RKO (cell line): Measurements from ENCODE around the gene FAM120A.
"Not testable (repeated sequence)": the region's sequence is repeated elsewhere in the genome, so short reads cannot be mapped to it uniquely, and the experiment has no call there.

Experiments
- DNase-seq: peaks from one replicate; pipeline ENCODE4 v3.0.0-alpha.2; 2016; ENCODE audit warnings: low spot score

The FAM120A gene

DNA sequence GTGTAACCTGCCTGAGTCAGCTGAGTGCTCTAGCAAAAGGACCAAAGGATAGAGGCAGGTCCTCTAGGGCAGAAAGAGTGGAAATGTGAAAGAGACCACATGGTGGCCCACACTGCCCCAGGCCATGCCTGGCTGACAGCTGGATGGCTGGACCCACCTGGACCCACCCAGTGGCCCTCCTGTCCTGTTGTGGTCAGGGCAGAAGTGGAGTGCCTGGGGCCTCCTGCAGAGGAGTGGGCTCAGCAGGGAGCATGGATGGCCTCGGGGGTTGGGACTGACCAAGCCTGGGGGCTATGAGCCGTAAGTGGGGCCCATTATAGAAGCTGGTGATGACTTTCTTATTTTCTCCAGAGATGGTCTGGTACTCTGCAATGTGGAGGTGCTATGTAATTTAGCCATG is 57.6 kb downstream of the FAM120A start:
- DNase-seq: no peak

DNA sequence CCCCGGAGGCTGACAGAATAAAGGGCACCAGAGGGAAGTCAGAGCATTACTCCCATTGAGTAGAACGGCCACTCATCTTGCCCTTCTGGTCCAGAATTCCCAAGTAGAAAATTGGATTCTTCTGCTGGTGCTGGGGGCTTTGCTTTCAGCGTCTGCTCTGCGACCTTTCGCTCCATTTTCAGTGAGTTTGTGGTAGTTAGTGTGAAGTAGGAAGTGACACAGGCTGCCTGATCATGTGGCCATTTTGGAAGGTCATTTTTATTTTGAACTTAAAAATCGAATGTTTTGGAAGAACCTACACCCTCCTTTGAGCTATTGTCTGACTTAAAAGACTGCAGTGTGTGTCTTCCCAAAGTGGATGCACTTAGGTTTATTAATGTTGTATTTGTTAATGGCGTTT is 58.6 kb downstream of the FAM120A start:
- no peak for DNase-seq

DNA sequence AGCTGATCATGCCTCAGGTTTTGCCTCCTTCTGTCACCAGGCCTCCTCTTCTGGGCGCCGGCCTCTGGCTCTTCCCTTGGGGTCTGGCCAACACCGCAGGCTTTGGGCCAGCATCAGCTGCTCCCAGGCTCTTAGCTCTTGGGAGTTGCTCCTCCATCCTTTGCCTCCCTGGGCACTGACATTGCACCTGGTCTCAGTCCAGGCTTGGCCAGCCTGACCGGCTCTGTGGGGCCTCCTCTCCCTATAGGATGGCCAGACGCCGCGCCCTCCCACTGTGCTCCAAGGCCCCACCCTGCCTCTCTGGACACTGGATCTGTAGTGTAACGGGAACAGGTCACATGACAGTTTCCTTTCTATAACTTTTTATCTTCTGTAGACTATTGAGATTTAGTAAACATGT is 59.7 kb downstream of the FAM120A start:
- DNase-seq: not testable (repeated sequence)

DNA sequence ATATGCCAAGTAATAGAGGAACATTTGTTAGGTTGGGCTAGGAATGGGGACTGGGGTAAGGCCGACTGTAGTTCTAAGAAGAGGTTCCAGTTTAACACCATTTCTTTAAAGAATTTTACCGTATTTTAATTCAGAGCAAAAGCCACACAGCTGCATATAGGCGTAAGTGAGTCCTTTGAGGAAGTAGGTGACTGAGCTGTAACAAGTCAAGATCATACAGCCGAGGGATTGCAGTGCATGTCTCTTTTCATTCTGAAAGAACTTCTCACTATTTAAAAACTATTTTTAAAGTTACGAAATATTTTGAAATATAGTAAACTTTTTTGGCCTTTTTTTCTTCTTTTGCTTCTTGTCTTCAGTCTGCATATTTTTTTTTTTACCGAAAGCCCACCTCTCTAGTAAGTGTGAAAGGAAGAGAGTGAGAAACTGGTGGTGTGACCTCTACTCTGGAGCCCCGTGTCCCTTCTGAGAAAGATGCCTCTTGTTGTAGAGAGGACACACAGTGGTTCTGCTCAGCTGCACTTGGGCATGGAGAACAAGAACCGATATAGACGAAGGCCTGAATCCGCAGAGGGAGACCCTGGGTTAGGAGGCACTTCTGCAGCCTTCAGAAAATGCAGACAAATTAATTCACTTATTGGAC is 60.8 kb downstream of the FAM120A start:
- not testable (repeated sequence) for DNase-seq

DNA sequence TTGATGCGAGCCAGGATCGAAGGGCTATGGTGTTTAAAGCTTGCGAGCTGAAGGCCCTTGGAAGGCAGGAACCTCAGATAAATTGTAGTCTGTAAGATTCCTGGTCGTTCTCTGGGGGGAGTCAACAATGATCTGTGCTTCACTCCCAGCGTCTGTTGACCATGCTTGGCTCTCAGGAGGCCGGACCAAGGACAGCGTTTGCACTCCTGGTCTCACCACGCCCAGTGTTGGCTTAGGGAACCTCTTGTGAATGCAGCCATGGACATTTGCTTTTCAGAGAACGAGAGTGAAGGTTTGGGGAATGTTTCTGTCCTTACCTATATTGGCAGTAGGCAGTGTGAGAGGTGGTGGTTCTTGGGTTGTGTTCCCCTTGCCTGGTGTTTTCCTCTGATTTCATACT is 62.1 kb downstream of the FAM120A start:
- no peak for DNase-seq

DNA sequence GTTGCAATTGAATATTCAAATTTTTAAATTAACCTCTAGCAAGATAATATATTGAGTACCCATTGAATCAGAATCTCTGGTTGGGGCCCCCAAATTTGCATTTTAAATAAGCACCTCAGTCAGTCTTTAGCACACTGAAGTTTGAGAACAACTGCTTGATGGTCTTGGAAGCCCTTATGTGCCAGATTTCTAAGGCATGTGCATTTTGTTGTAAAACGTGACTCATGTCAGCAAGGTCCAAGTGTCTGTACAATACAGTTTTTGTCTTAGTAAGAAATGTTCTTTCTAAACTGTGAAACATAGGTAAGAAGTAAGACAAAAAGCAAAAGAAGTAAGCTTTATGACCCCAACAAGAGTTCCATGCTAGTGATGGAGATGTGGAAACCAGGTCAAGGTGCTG is 65.8 kb downstream of the FAM120A start:
- DNase-seq: no peak

DNA sequence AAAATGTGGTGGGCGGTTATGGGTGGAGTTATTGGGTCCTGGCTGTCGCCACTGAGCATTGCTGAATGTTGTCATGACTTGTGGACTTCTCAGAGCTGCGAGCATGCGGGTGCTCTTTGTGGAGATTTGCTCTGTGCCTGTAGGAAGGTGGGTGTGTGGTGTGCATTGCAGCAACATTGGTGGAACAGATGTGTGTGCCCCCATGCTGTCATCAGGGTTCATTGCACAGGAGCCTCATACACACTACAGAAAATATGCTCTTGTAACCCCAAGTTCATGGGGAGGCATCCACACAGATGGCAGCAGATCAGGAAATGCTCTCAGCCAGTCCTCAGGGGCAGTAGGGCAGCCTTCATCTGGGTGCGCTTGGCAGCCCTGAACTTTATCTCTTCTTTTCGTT is 69.0 kb downstream of the FAM120A start:
- peak; percentile 36 for DNase-seq

DNA sequence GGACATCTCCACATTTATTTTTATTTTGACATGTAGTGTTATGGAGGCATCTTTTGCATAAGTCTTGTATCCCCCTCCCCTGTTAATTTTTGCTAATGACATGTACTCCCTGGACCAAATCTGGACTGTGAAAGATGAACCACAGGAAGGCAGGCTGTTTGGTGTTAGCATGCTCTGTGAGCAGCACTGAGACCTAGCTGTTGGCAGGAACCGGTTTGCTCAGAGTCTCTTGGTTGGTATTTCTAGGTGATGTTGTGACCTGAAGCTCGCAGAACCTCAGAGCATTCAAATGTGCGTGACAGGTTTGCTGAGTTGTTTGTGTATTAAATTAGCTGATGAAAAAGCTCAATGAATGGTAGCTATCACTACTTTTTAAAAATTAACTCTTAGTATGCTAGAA is 71.3 kb downstream of the FAM120A start:
- DNase-seq: no peak

DNA sequence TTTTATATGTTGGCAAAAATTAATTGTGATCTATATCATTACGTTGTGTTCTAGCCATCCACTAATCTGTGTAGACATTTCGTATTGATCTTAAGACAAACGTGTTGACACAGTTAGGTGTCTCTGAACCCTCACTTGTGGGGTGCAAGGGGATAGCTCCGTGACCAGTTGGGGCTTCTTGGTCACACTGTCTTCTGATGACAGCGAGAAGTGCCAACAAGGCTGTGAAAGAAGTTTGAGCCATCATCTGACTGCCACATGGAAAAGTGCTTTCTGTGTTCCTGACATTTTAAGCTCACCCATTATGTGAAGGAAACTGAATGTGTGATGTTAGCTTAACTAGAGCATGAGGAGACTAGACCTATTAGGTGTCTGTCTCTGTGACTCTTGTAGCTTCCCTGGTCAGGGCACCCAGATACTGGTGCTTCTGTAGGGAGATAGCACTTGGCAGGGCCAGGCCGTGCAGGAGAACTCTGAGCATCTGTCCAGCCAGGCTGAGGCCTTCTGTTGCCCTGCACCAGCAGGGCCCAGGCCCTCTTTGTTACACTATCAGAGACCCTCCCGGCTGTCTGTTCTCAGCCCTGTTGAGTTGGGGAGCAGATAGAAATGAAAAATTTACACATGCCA is 72.1 kb downstream of the FAM120A start:
- DNase-seq: no peak

DNA sequence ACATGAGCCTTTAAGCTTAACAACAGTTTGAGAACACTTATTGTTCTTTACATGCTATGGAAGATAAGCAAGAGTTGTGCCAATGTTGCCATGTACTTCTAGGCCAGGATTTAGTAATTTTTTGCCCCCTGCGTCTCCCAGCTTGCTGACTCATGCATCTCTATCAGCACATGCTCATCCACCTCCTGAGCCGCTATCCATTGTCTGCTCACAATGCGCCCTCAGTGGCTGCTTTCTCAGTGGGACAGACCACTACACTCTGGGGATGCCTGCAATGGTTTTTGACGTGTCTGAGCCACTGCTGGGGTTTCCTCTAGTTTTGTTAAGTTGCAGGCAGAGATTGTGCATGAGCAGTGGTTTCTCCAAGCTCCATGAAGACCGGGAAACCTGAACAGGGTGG is 74.0 kb downstream of the FAM120A start:
- no peak for DNase-seq

DNA sequence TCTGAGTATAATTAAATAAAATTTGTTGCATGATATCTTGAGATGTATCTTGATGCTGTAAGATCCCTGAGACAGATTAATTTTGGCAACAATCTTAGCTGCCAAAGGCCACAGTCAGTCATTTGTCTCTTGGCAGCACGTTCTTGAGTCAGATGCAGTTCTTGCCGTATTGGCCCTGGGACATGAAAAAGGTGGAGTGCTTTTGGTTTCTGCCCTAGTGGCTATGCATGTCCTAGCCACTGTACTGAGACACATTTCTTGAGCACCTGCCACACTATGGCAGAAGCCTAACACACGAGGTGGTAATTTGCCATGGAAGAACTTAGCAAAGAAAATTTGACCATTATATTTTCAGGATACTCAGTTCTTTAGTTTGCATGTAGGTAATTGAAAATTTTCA is 79.9 kb downstream of the FAM120A start:
- DNase-seq: peak; percentile 42

DNA sequence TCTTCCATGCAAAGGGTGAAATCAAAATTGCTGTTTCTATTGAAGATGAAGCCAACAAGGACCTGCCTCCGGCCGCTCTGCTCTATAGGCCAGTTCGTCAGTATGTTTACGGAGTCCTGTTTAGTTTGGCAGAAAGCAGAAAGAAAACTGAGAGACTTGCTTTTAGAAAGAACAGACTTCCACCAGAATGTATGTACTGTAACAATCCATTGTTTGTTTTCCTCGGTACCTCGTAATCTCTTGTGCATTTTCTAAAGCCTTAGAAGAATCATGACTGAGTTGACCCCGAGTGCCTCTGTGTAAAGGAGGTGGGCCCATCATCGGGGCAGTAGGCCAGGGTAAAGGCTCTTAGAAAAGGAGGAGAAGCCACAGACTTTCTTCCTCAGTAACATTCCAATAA is 80.7 kb downstream of the FAM120A start:
- DNase-seq: no peak

DNA sequence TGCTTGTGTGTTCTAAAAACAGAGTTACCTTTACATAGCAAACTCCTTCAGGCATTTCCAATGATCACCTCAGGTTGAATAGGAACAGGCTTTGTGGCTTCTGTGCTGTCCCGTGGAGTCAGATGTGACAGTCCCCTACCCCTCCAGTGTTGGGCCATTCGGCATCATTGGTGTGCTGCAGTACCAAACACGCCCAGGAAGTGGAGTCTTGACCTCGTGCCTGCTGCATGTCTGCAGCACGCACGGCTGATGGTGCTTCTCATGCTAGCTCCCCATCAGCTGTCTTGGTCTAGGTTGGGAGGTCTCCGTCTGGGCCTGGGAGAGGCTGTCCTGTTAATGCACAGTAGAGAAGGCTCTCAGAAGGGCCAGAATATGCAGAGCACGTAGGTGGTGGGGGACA is 82.4 kb downstream of the FAM120A start:
- DNase-seq: no peak

DNA sequence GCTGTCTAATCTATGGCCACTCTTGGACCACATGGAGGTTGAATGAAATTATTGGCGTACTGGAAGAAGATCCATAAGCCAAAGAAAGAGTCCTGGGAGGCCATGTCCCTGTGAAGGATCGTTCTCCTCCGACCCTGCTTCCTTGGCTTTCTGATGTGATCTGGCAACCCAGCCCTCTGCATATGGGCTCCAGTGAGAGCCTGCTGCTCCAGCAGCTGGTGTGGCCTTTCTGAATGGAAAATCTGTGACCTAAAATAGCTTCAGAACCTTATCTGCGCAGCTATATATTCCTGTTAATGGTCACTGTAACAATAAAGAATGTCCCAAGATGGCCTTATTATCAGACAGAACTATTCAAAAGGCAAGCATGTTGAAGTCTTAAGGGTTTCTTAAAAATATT is 84.7 kb downstream of the FAM120A start:
- no peak for DNase-seq

DNA sequence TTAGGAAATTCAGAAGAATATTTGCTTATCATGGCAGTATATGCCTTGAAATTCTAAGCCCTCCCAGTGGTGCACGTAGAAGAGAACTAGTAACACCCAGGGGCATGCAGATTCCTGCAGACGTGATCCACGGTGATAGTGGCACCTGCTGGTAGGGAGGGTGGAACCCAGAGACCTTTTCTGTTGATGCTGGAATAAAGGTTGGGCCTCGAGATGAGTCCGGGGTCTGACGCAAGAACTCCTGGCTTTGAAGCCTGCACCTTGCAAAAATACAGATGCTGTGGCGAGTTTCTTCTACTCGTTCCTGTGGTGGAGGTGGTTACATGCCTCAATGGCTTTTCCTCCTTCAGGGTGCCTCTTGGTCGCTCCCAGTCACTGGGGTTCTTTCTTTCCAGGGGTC is 85.4 kb downstream of the FAM120A start:
- no peak for DNase-seq

DNA sequence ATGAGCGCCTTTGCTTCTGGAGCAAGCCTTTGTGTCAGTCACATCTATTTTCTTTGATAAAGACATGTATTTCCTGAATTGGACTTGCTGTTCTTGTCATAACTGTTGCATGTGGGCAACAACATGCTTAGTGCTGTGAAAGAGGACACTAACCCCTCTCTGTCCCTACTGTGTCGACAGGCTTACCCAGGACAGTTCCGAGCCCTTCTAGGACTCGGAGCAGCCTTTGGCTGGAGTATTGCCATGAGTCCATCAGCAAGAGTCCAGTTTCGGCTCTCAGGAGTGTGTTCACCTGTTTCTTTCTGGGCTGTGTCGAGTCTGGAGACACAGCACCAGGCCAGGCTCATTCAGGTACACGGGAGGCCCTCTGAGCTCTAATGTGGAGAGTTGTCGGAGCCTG is 88.8 kb downstream of the FAM120A start:
- DNase-seq: no peak

DNA sequence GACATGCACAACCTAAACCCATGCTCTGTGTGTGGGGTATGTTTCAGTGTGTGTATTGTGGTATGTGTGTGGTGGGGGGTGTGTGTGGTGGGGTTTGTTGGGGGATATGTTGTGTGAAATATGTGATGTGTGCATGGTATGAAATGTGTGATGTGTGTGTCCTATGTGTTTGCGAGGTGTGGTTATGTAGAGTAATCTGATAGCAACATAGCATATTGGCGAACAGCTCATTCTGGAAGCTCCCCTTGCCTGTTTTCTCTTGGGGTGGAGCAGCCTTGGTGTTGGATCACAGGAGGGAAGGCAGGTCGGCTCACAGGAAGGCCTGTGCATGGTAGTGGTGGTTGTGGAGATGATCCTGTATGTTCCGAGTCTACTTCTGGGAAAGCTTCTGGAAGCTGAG is 89.5 kb downstream of the FAM120A start:
- no peak for DNase-seq

DNA sequence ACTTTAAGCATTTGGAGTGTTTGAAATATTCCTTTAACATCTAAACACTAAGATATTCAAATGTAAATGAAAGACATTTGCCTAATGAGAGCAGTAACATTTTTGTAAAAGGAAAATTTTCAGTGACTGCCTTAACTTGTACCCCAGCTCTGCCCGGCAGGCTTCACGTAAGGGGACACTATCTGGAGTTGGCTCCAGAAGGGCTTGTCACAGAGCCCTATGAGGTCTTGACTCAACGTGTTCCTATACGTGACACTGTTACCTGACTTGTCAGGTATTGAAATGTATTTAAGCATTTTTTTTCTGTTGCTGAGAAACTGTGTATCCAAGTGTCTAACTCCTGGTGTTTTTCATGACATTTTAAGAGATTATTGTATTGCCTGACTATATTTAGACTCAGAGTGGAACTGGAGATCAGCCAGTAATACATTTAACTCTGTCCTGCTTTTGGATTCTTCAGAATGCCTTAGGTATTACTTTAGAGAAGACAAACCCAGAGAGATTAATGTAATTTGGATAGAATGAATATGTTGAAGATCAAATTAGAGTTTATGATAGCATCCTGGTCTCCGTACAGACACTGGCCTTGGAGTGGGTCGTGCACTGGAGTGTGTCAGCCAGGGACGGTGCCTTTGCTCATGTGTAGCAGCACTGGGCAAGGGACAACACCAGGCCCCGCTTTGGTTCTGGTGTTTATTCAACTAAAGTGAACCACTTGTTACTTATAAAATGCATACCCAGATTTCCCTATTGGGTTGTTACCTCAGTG is 90.3 kb downstream of the FAM120A start:
- DNase-seq: no peak

DNA sequence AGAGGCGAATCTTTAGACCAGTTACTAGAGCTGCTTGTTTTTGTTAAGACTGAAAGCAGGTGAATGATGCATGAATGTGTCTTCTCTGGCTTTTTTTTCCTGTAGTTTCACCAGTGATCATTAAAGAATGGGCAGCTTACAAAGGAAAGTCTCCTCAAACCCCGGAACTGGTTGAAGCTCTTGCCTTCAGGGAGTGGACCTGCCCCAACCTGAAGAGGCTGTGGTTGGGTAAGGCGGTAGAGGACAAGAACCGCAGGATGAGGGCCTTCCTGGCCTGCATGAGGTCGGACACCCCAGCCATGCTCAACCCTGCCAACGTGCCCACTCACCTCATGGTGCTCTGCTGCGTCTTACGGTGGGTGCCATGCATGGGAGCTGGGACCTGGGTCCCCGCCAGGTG is 91.6 kb downstream of the FAM120A start:
- no peak for DNase-seq

DNA sequence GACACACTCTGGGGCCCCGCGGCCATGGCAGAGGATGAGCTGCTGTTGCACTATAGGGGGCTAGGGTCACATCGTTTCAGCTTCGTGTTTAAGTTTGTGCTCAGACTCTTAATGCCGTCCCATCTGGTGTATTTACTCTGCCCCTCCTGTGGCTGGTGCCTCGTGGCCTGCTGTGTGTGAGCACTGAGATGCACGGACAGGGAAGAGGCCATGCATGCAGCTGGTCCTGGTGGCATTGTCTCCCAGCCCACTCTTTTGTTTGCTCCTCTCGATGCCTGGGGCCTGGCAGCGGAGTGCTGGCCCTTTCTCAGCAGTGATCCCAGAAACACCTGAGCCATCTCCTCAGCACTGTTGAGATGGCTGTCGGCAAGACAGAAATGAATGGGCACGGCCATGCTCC is 94.9 kb downstream of the FAM120A start:
- DNase-seq: no peak

DNA sequence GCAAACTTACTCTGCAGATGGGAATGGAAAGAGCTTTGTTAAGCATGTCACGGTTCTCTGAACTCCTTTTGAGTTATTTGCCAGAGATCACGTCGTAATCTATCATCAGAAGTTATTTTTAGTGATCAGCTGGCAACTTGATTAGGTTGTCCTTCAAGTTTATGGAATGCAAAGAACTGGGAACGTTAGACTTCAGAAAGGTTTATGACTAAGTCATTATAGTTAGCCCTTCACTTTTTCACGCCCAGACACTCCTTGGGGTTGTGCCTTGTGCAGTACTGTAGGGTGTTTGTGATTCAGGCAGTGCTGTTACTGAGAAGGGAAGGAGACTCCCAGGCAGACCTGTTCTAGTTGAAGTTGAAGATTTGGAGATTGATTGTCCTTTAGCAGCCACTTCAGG is 98.1 kb downstream of the FAM120A start:
- DNase-seq: peak; percentile 23

DNA sequence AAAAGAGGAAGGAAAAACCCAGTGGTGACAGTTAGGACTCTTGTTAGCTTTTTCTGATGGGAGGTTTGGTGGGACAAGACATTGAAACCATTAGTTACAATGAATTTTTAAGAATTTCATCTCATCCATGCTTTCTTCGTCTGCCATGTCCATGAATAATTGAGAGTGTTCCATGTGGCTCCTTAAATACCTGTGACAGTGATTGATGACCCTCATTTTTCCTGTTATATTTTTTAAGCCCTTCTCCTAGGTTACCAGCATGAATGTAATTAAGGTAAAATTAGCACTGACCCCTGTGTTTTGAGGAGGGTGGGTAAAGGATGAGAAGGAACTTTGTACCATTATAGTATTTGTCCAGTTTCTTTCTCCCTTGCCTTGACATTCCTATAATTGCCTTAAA is 101.4 kb downstream of the FAM120A start:
- DNase-seq: no peak

DNA sequence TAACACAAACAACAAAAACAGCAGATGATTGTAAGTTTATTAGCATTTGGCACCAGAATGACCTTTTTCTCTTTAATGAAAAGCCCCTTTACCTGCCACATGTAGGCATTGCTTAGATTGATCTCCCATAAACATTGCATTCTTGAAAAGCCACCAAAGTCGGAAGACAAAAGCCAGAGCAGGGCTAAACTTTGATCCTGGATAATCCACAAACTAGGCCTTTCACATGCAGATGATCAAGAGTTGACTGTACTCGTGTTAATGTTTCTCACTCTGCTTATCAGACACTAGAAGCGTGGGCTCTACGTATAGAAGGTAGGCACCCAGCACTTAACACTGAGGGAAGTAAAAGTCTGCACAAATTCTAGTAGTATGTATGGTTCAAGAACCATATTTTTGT is 103.9 kb downstream of the FAM120A start:
- DNase-seq: no peak
